HPDE6-E6E7 (cell line): ENCODE measurements around the gene RPS8.
"Not testable (repeated sequence)": the region's sequence is repeated elsewhere in the genome, so short reads cannot be mapped to it uniquely, and the experiment has no call there.

Experiments
- DNase-seq: peaks from one replicate; pipeline ENCODE4 v3.0.0; 2011; ENCODE audit warnings: missing footprints; ENCODE audit errors: extremely low spot score

RPS8 gene

DNA sequence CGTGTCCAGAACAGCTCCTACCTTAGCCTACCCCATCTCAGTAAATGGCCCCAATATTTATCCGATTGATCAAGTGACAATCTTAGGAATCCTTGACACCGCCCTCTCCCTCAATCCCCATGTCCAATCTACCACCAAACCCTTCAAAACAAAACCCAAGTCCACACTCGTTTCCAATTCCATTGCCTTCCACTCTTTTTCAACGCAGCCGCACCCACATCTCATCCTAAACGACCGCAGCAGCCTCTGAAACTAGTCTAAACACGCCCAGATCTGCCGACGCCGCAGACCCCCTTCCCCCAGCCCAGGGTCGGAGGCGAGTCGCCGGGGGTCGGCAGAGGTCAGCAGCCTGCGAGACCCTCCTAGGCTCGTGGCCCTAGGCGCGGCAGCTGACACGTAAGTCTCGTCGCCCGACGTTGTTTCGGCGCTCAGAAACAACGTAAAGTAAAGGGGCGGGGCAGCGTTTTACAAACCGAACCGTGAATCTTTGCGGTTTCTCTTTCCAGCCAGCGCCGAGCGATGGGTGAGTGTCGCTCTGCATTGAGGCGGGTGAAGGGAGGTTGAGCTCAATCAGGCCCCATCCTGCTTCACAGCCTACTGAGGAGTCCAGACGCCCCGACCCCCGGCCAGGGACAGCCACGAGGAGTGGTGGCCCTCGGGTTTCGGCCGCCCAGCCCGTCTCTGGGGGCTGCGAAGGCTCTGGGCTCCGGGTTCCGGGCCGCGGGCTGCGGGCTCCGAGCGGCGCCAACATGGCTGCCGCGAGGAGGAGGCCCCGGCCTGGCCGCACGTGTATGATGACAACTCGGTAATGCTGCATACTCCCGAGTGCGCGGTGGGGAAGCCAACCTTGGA is at the start of gene RPS8:
TSS of gene RPS8 (plus strand) at position 463 of the 852 bp plus-strand sequence. CDS start at position 520, 57 bp downstream.
- peak; percentile 70 for DNase-seq

DNA sequence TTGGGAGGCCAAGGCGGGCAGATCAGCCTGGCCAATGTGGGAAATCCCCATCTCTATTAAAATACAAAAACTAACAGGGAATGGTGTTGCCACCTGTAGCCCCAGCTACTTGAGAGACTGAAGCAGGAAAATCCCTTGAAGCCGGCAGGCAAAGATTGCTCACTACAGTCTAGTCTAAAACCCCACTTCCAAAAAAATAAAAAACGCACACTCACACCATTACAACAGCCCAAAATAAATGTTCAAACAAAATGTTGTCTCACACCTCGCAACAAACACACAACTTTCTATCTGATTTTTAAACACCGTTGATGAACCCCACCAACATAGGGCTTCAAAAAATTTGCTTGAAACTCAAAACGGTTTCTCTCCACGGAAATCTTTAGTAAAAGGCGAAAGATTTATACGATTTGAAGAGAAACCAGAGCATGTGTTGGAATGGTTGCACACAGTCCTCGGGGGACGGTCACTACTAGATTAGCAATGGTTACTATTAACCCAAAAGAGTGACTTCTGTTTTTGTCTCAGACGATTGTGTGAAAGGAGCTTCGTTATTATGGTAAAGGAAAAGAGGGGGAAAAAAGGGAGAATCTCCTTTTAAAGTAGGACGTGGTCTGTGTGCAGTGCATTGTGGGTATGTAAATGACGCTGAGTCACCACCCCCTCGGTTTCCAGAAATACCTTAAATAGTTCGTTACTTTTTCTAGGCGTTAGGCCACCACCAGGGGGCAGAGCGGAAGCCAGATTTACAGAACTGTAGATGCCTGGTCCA is 44.4 kb upstream of the RPS8 start, which contains the start of gene RNU5D-1:
TSS of gene RNU5D-1 (minus strand) at position 430 of the 772 bp plus-strand sequence.
- DNase-seq = peak; percentile 72

GRCh38 chr1:44733365-44733764 is 42.0 kb upstream of the RPS8 start:
- DNase-seq = no peak

- no peak for DNase-seq
These were observed 41.6 kb upstream of the RPS8 start for GRCh38 chr1:44733784-44734183.

GRCh38 chr1:44735992-44736391 is 39.3 kb upstream of the RPS8 start:
- DNase-seq = no peak

DNA sequence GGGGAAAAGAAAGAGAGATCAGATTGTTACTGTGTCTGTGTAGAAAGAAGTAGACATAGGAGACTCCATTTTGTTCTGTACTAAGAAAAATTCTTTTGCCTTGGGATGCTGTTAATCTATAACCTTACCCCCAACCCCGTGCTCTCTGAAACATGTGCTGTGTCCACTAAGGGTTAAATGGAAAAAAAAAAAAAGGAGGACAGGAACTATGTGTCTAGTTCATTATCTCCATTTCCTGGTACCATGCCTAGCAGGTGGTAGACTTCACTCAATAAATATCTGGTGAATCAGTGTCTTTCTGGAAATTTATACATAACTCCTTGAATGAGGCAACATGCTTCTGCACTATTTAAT is 36.4 kb upstream of the RPS8 start:
- DNase-seq = not testable (repeated sequence)

DNA sequence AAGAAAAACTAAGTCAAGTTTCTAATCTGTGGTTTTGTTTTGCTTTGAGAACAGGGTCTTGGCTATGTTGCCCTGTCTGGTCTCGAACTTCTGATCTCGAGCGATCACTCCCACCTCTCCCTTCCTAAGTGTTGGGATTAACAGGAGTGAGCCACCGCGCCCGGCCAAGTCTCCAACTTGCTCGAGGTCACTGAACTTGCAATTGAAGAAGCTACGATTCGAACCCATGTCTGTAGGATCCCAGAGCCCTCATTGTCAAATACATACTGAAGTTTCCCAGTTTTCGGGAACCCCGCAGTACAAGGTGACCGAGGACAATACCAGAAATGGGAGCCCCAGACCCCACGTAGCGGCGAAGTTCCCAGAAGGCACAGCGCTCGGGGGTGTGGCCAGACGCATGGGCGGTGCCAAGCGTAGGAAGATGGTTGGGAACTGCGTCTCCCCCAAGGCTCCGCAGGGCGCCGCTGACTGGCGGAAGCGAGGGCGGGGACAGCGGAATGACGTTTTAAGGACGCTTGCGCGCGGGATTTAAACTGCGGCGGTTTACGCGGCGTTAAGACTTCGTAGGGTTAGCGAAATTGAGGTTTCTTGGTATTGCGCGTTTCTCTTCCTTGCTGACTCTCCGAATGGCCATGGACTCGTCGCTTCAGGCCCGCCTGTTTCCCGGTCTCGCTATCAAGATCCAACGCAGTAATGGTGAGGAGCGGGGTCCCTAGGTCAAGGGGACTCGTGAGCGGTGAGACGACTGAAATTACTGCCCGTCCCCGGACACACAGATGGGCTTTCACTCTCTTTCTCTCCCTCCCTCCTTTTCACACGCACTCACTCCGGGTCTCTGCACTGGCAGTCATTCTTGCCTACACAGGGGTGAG is 35.8 kb upstream of the RPS8 start, which contains the start of gene KIF2C:
TSS of gene KIF2C (plus strand) at position 531 of the 872 bp plus-strand sequence. CDS start at position 627, 96 bp downstream.
- peak; percentile 99 for DNase-seq

GRCh38 chr1:44740179-44740617 is 35.1 kb upstream of the RPS8 start:
- DNase-seq = no peak

DNA sequence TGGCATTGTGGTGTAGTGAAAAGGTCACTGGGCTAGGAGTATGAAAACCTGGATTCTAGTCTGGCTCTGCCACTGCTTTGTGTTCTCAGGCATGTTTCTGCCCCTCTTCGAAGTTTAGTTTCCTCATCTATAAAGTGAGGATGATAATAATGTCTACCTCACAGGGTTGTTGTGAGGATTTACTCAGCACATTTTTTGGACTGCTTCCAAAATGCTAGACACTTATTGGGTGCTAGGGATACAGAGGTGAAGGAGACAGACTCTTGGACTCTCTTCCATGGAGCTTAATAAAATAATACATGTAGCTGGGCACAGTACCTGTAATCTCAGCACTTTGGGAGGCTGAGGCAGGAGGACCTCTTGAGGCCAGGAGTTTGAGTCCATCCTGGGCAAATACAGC is 32.1 kb upstream of the RPS8 start:
- DNase-seq = no peak

- no peak for DNase-seq
These were observed 27.5 kb upstream of the RPS8 start for GRCh38 chr1:44747878-44748277.

GRCh38 chr1:44757420-44757819 is 17.9 kb upstream of the RPS8 start:
- no peak for DNase-seq

- no peak for DNase-seq
These were observed 16.3 kb upstream of the RPS8 start for GRCh38 chr1:44759077-44759476.

DNA sequence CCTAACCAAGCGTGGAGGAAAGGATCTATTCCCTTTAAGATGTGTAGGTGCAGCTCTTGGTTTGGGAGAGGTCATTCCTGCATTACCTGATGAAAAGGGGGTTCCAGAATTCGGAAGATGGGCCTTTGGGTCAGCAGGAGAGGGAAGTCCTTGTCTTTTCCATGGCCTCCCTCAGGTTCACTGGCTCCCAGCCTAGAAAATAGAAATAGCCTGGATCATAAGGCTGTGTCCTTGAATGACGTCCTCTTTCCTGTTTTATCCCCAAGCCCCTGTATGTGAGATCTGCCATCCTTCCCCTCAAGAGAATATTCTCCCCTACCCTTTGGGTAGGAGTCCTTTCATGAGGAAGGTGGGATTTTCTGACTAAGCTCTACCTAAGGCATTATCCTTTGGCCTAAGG is 14.5 kb upstream of the RPS8 start:
- DNase-seq = no peak

GRCh38 chr1:44766421-44766820 is 8.9 kb upstream of the RPS8 start:
- DNase-seq = not testable (repeated sequence)

DNA sequence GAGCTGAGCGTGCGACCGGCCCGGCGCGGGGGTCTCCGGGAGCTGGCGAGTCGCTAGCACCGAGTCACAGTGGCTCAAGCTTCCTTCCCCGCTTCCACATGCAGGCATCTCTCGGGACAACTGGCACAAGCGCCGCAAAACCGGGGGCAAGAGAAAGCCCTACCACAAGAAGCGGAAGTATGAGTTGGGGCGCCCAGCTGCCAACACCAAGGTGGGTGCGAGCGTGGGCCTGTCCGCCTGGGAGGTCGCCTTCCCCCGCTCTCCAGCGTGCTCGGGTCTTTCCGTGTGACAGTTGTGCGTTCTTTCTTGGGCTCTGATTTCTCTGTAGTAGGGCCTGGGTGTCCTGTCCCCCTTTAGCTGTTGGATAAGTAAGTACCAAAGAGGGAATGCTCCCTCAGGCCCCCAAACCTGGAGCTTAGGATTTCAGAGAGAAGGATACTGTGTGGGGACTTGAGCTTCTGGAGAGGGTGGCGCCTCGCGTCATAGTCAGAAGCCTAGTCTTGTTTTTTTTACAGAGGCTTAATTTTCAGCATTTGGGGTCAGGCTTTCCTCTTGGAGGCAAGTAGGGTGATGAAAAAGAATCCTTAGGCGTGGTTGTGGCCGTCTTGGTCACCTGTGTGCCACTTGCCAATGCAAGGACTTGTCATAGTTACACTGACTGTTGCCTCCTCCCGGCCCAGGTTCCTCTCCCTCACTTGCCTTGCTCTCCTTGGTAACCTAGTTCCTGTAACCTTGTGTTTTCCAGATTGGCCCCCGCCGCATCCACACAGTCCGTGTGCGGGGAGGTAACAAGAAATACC is 790 bp downstream of the RPS8 start:
- DNase-seq = no peak

DNA sequence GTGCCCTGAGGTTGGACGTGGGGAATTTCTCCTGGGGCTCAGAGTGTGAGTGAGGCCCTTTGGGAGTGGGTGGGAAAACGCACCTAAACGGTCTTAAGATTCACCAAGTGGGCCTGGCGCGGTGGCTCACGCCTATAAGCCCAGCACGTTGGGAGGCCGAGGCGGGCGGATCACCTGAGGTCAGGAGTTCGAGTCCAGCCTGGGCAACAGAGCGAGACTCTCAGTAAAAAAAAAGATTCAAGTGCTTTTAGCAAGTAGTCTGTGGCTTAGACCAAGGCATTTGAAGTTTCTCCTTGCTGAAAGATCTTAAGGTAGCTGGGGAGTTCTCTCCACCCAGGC is 1.4 kb downstream of the RPS8 start:
- no peak for DNase-seq

GRCh38 chr1:44777547-44777946 is 2.2 kb downstream of the RPS8 start:
- no peak for DNase-seq

- DNase-seq = no peak
These were observed 2.8 kb downstream of the RPS8 start for GRCh38 chr1:44777969-44778635.

DNA sequence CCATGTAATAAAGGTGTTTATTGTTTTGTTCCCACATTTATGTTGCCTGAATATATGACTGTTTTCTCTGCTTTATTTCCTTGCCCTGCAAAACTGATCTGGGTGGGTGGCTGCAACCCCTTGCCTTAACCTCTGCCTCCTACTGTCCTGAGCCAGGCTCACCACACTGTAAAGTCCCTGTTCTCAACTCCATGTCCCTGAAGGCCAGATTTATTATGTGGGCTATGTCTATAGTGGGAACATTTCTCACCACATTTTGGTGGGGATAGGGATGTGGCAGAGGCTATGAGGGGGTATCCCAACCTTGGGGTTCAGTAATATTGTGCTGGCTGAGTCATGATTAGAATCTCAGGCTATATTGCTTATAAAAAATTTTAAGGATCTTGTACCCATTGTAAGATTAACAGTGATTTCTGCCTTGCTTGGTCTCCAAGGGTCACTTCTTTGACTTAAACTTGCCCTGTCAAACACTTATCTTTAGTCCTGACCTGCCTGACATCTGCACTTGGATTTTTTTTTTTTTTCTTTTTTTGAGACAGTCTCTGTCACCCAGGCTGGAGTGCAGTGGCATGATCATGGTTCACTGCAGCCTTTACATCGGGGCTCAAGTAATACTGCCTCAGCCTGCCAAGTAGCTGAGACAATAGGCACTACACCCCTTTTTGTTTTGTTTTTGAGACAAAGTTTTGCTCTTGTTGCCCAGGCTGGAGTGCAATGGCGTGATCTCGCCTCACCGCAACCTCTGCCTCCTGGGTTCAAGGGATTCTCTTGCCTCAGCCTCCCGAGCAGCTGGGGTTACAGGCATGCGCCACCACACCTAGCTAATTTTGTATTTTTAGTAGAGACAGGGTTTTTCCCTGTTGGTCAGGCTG is 3.6 kb downstream of the RPS8 start:
- no peak for DNase-seq
